Measurements from ENCODE around the gene SLC12A8.

SLC12A8 gene

GRCh38 chr3:125185805-125186204, 26.7 kb downstream of the SLC12A8 start:
- Histone ChIP-seq H3K9me3 (replicated peaks; ENCODE audit: insufficient read depth, low read length) (no peaks in the 10 kb centered on the region), H3K79me2 (ENCODE audit: low read length) (no peaks in the 10 kb centered on the region), H3F3A (ENCODE audit: insufficient read depth, low read length) (no peaks in the 10 kb centered on the region), H3K27ac (ENCODE audit: low read length) (no peak overlapping the region), H2AFZ (ENCODE audit: low read length) (no peak overlapping the region), H3K4me1 (ENCODE audit: low read length) (no peaks in the 10 kb centered on the region), H3K9me2 (replicated peaks; ENCODE audit: insufficient read depth, low read length) (no peaks in the 10 kb centered on the region), H3K36me3 (replicated peaks; ENCODE audit: insufficient read depth, low read length) (no peaks in the 10 kb centered on the region), H3K27me3 (replicated peaks; ENCODE audit: insufficient read depth, low read length) (no peaks in the 10 kb centered on the region), H4K20me1 (ENCODE audit: insufficient read depth, low read length) (no peaks in the 10 kb centered on the region), H3K4me2 (ENCODE audit: low read depth, low read length) (no peak overlapping the region), H3K9ac (ENCODE audit: low read length) (no peak overlapping the region), H3K4me3 (ENCODE audit: low read length) (no peak overlapping the region)
- TF ChIP-seq EZH2 (optimal IDR thresholded peaks at IDR 0.05; ENCODE audit: low read depth, low read length) (no peak), CTCF (IDR thresholded peaks at IDR 0.05; ENCODE audit: low read length) (no peak), EZH2phosphoT487 (IDR thresholded peaks at IDR 0.05; ENCODE audit: low read length) (no peak)
- DNase-seq = no peak

- no peak overlapping the region for H3K9ac ChIP-seq (ENCODE audit: low read length)
- H3F3A ChIP-seq (ENCODE audit: insufficient read depth, low read length) = no peaks in the 10 kb centered on the region
- H3K9me2 ChIP-seq (replicated peaks; ENCODE audit: insufficient read depth, low read length) = no peaks in the 10 kb centered on the region
- H3K4me1 ChIP-seq (ENCODE audit: low read length) = peaks cover 14% of the 10 kb centered on the region
- no peak for DNase-seq
- no peak overlapping the region for H3K4me3 ChIP-seq (ENCODE audit: low read length)
- H3K79me2 ChIP-seq (ENCODE audit: low read length) = no peaks in the 10 kb centered on the region
- TF ChIP-seq EZH2phosphoT487 (IDR thresholded peaks at IDR 0.05; ENCODE audit: low read length) (no peak), CTCF (IDR thresholded peaks at IDR 0.05; ENCODE audit: low read length) (no peak), EZH2 (optimal IDR thresholded peaks at IDR 0.05; ENCODE audit: low read depth, low read length) (no peak)
- H3K27me3 ChIP-seq (replicated peaks; ENCODE audit: insufficient read depth, low read length) = no peaks in the 10 kb centered on the region
- no peak overlapping the region for H2AFZ ChIP-seq (ENCODE audit: low read length)
- no peaks in the 10 kb centered on the region for H4K20me1 ChIP-seq (ENCODE audit: insufficient read depth, low read length)
- no peak overlapping the region for H3K4me2 ChIP-seq (ENCODE audit: low read depth, low read length)
- H3K27ac ChIP-seq (ENCODE audit: low read length) = no peak overlapping the region
- no peaks in the 10 kb centered on the region for H3K9me3 ChIP-seq (replicated peaks; ENCODE audit: insufficient read depth, low read length)
- H3K36me3 ChIP-seq (replicated peaks; ENCODE audit: insufficient read depth, low read length) = no peaks in the 10 kb centered on the region
Measured at GRCh38 chr3:125179884-125180240, 32.7 kb downstream of the SLC12A8 start.

GRCh38 chr3:125179143-125179883, 33.2 kb downstream of the SLC12A8 start:
- DNase-seq = no peak
- Histone ChIP-seq H3K4me3 (ENCODE audit: low read length) (no peak overlapping the region), H2AFZ (ENCODE audit: low read length) (no peak overlapping the region), H3K9ac (ENCODE audit: low read length) (no peak overlapping the region), H3F3A (ENCODE audit: insufficient read depth, low read length) (no peaks in the 10 kb centered on the region), H3K79me2 (ENCODE audit: low read length) (no peaks in the 10 kb centered on the region), H3K4me2 (ENCODE audit: low read depth, low read length) (no peak overlapping the region), H4K20me1 (ENCODE audit: insufficient read depth, low read length) (no peaks in the 10 kb centered on the region), H3K9me2 (replicated peaks; ENCODE audit: insufficient read depth, low read length) (no peaks in the 10 kb centered on the region), H3K9me3 (replicated peaks; ENCODE audit: insufficient read depth, low read length) (no peaks in the 10 kb centered on the region), H3K27ac (ENCODE audit: low read length) (no peak overlapping the region), H3K4me1 (ENCODE audit: low read length) (peaks cover 14% of the 10 kb centered on the region), H3K27me3 (replicated peaks; ENCODE audit: insufficient read depth, low read length) (no peaks in the 10 kb centered on the region), H3K36me3 (replicated peaks; ENCODE audit: insufficient read depth, low read length) (no peaks in the 10 kb centered on the region)
- TF ChIP-seq EZH2 (optimal IDR thresholded peaks at IDR 0.05; ENCODE audit: low read depth, low read length) (no peak), EZH2phosphoT487 (IDR thresholded peaks at IDR 0.05; ENCODE audit: low read length) (no peak), CTCF (IDR thresholded peaks at IDR 0.05; ENCODE audit: low read length) (no peak)
